Gastroesophageal sphincter (tissue), 4 donors: ENCODE data around the gene TRAF3. TPM values are rescaled to one million over a fixed set of nuclear protein-coding genes. Genes with fewer than 3 reads are reported as not detected.

ENCODE experiments used
- ATAC-seq: fragments of 150-250 bp; one replicate; pipeline ENCODE4 v1.9.1; 2016; ENCODE audit warnings: mild to moderate bottlenecking, moderate library complexity
- H3K27ac ChIP-seq, 4 donors: fragments of 200-600 bp; sonication (generic) in 3 of 4; 1 replicate in 3 of 4; 2 replicates in 1 of 4; pipeline ENCODE4 v1.5.1; 2016 to 2019
- H3K27me3 ChIP-seq: fragments of 200-600 bp; sonication (generic); one replicate; pipeline ENCODE4 v1.5.1; 2019
- H3K36me3 ChIP-seq, 2 donors: fragments of 200-600 bp; sonication (generic); one replicate each; pipeline ENCODE4 v1.5.1; 2019; ENCODE audit warnings: control low read depth in 1 of 2
- H3K4me1 ChIP-seq, 3 donors: fragments of 200-600 bp; sonication (generic); 1 replicate in 2 of 3; 2 replicates in 1 of 3; pipeline ENCODE4 v1.5.1; 2016 to 2019; ENCODE audit warnings: control low read depth in 2 of 3
- H3K4me3 ChIP-seq, 2 donors: fragments of 200-600 bp; sonication (generic); one replicate each; pipeline ENCODE4 v1.5.1; 2019; ENCODE audit warnings: mild to moderate bottlenecking in 1 of 2, moderate library complexity in 1 of 2
- H3K9me3 ChIP-seq, 3 donors: fragments of 200-600 bp; sonication (generic); one replicate each; pipeline ENCODE4 v1.5.1; 2017 to 2019; ENCODE audit warnings: control low read depth in 2 of 3
- EP300 ChIP-seq: sonication (generic); formaldehyde crosslinking; IDR thresholded peaks from one replicate; pipeline ENCODE4 v1.6.1; 2017; ENCODE audit warnings: antibody characterized with exemption, mild to moderate bottlenecking
- POLR2A ChIP-seq, 2 donors: fragments of 450-650 bp; IDR thresholded peaks; one replicate each; pipeline ENCODE4 v1.6.1; 2017; ENCODE audit warnings: antibody characterized with exemption in 2 of 2, mild to moderate bottlenecking in 2 of 2, moderate library complexity in 1 of 2
- POLR2AphosphoS5 ChIP-seq: sonication (generic); formaldehyde crosslinking; IDR thresholded peaks from one replicate; pipeline ENCODE4 v1.6.1; 2017; ENCODE audit warnings: antibody characterized with exemption
- WGBS, 2 donors: methylation state at CpG; one replicate each; pipeline ENCODE4 v1.1.5; 2018; ENCODE audit warnings: low coverage in 1 of 2; 5-methylcytosine and 5-hydroxymethylcytosine counted together
- total RNA-seq, 4 donors: library from RNA; depleted of rRNA; stranded (reverse); fragments of >200 nt; gene quantifications; one replicate each; pipeline ENCODE4 v1.1.0, GENCODE V29; 2016
- TF ChIP-seq, protein P1 (sequence below), 4 experiments: fragments of 200-600 bp in 2 of 4; fragments of 450-650 bp in 2 of 4; sonication (generic) in 1 of 4; IDR thresholded peaks; one replicate each; pipeline ENCODE4 v1.5.1; 2017 to 2019; ENCODE audit warnings: antibody characterized with exemption in 4 of 4, mild to moderate bottlenecking in 2 of 4, moderate library complexity in 2 of 4

Gene TRAF3
- total RNA-seq, 4 donors from 2014 or later = 10.9 to 29.0 (median 18.7) TPM

DNA sequence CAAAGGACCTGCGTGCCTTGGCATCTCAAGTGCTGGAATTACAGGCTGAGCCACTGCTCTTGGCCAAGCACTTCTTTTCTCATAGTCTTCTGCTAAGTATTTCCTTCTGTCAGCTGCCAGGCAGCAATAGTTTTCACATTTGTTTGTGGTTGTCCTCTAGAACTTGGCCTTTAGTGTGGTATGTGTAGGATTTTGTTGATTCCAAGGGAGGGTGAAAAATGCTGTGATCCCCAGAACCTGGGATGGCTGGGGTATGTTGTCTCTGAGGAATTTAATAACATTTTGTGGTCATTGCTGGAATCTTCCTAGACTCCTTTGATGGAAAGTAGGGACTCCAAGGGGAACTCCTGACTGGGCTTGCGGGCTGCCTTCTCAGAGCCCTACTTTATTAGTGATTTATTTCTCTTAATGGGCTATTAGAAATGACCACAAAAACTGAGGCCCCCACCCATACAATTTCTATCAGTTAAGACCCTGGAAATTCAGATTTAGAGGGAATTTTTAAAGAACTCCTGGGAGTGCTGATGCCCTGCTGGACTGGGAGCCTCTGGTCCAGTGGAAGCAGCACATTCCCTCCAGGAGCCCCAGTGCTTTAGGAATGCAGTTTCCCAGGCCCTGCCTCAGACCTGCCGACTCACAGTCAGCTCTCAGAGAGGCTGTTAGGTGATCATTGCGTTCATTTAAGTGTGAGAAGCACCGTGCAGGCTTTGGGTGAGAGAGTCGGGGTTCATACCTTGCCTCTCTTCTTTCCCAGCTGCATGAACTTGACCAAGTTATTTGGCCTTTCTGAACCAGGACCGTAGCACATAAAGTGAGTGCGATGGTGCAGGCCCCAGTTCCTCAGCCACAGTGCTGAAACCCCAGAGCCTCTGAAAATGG, 22.7 kb downstream of the TRAF3 start:
- H3K36me3 ChIP-seq = no peaks in the 10 kb centered on the region
- peaks cover 0 to 24% (median 4%) of the 10 kb centered on the region in 3 donors for H3K4me1 ChIP-seq
- no peaks in the 10 kb centered on the region for H3K27me3 ChIP-seq
- 67 to 72% methylated on average over 6 to 8 of the region's 8 CpGs for WGBS, 2 donors
- no peaks in the 10 kb centered on the region for H3K9me3 ChIP-seq
- no peak for ATAC-seq
- no peak overlapping the region for H3K4me3 ChIP-seq
- H3K27ac ChIP-seq = no peak overlapping the region
- TF ChIP-seq, protein P1, sequence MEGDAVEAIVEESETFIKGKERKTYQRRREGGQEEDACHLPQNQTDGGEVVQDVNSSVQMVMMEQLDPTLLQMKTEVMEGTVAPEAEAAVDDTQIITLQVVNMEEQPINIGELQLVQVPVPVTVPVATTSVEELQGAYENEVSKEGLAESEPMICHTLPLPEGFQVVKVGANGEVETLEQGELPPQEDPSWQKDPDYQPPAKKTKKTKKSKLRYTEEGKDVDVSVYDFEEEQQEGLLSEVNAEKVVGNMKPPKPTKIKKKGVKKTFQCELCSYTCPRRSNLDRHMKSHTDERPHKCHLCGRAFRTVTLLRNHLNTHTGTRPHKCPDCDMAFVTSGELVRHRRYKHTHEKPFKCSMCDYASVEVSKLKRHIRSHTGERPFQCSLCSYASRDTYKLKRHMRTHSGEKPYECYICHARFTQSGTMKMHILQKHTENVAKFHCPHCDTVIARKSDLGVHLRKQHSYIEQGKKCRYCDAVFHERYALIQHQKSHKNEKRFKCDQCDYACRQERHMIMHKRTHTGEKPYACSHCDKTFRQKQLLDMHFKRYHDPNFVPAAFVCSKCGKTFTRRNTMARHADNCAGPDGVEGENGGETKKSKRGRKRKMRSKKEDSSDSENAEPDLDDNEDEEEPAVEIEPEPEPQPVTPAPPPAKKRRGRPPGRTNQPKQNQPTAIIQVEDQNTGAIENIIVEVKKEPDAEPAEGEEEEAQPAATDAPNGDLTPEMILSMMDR (IDR thresholded peaks at IDR 0.05) = no peak
- no peak for TF ChIP-seq POLR2AphosphoS5
- no peak for TF ChIP-seq POLR2A (IDR thresholded peaks at IDR 0.05)
- no peak for TF ChIP-seq EP300

DNA sequence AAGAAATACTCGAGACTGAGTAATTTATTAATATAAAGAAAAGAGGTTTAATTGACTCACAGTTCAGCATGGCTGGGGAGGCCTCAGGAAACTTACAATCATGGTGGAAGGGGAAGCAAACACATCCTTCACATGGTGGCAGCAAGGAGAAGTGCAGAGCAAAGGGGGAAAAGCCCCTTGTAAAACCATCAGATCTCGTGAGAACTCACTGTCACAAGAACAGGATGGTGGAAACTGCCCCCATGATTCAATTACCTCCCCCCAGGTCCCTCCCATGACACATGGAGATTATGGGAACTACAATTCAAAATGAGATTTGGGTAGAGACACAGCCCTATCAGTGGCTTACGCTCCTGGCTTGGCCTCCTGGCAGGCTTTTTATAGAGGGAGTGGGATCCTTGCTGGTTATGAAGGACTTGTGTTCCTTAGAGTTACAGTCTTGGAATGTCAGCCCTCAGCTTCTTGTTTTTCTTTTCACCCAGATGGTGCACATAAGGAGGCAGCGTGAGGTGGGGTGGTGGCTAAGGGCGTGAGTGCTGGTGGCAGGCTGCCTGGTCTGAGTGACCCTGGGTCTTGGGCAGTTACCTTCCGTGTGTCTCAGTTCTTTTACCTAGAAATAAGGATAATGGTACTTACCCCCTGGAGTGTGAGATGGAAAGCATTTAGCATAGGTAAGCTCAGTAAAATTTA, 25.7 kb downstream of the TRAF3 start:
- Histone ChIP-seq H3K27ac (no peak overlapping the region), H3K4me1 (peaks cover 0 to 18% (median 4%) of the 10 kb centered on the region in 3 donors), H3K36me3 (no peaks in the 10 kb centered on the region), H3K4me3 (no peak overlapping the region), H3K9me3 (no peaks in the 10 kb centered on the region), H3K27me3 (no peaks in the 10 kb centered on the region)
- 76 to 78% methylated on average over 3 to 5 of the region's 6 CpGs for WGBS, 2 donors
- TF ChIP-seq, protein P1 (IDR thresholded peaks at IDR 0.05) = no peak
- no peak for TF ChIP-seq POLR2AphosphoS5
- TF ChIP-seq POLR2A (IDR thresholded peaks at IDR 0.05) = no peak
- no peak for TF ChIP-seq EP300
- no peak for ATAC-seq

GRCh38 chr14:102804858-102805257, 27.6 kb downstream of the TRAF3 start:
- no peak overlapping the region for H3K4me3 ChIP-seq
- no peak overlapping the region for H3K27ac ChIP-seq
- 86 to 95% methylated on average over 1 of the region's 1 CpG for WGBS, 2 donors
- TF ChIP-seq POLR2A (IDR thresholded peaks at IDR 0.05) = no peak
- TF ChIP-seq EP300 = no peak
- TF ChIP-seq POLR2AphosphoS5 = no peak
- TF ChIP-seq, protein P1 (IDR thresholded peaks at IDR 0.05) = no peak
- H3K4me1 ChIP-seq = peaks cover 0 to 5% (median 1%) of the 10 kb centered on the region in 3 donors
- H3K9me3 ChIP-seq = no peaks in the 10 kb centered on the region
- H3K36me3 ChIP-seq = no peaks in the 10 kb centered on the region
- no peak for ATAC-seq
- no peaks in the 10 kb centered on the region for H3K27me3 ChIP-seq

- Histone ChIP-seq H3K27me3 (no peaks in the 10 kb centered on the region), H3K9me3 (no peaks in the 10 kb centered on the region), H3K36me3 (no peaks in the 10 kb centered on the region), H3K4me3 (no peak overlapping the region), H3K4me1 (no peaks in the 10 kb centered on the region), H3K27ac (no peak overlapping the region)
- 86 to 88% methylated on average over 4 to 9 of the region's 9 CpGs for WGBS, 2 donors
- TF ChIP-seq POLR2A (IDR thresholded peaks at IDR 0.05) (no peak), EP300 (no peak), POLR2AphosphoS5 (no peak)
- TF ChIP-seq, protein P1 (IDR thresholded peaks at IDR 0.05) = no peak
- no peak for ATAC-seq
Observed at GRCh38 chr14:102805371-102805891, 28.2 kb downstream of the TRAF3 start.
